Renal pelvis (tissue), 12 donors: ENCODE data around the gene BDH2. TPM values are rescaled to one million over a fixed set of nuclear protein-coding genes. Genes with fewer than 3 reads are reported as not detected.

Experiments used
- DNase-seq: peaks from one replicate; pipeline ENCODE4 v3.0.0-alpha.2; 2013
- long read RNA-seq, 16 experiments: transcript quantifications; one replicate each; lab custom pipeline, GENCODE V29; 2026
- polyA plus RNA-seq, 3 donors: library from polyadenylated mRNA; unstranded; fragments of 120-200 nt; gene quantifications; one replicate each; pipeline ENCODE4 v1.2.1, GENCODE V29; 2013; ENCODE audit not compliant: insufficient read length in 3 of 3

BDH2 gene
- polyA plus RNA-seq = 100 to 1,000 TPM; 178 to 208 (median 185) TPM
- long read RNA-seq, donor 1, transcript BDH2-204 (9 exons, 2,046 nt) = minor isoform, 13 of 126 reads
- long read RNA-seq, donor 1, transcript BDH2-201 (10 exons, 1,126 nt) = major isoform, 67 of 126 reads
- long read RNA-seq, donor 1, partial matches to known transcripts = 39 of 126 reads
- long read RNA-seq, donor 1, other reads (novel, unspliced or antisense) = 0 of 126 reads
- long read RNA-seq, donor 2, transcript BDH2-204 (9 exons, 2,046 nt) = minor isoform, 24 of 141 reads
- long read RNA-seq, donor 2, transcript BDH2-201 (10 exons, 1,126 nt) = major isoform, 98 of 141 reads
- long read RNA-seq, donor 2, partial matches to known transcripts = 16 of 141 reads
- long read RNA-seq, donor 2, other reads (novel, unspliced or antisense) = 0 of 141 reads
- long read RNA-seq, donor 3, transcript BDH2-203 (10 exons, 1,742 nt) = minor isoform, 5 of 90 reads
- long read RNA-seq, donor 3, transcript BDH2-201 (10 exons, 1,126 nt) = major isoform, 54 of 90 reads
- long read RNA-seq, donor 3, transcript BDH2-204 (9 exons, 2,046 nt) = minor isoform, 7 of 90 reads
- long read RNA-seq, donor 3, partial matches to known transcripts = 20 of 90 reads
- long read RNA-seq, donor 3, other reads (novel, unspliced or antisense) = 0 of 90 reads
- long read RNA-seq, donor 4, transcript BDH2-201 (10 exons, 1,126 nt) = major isoform, 84 of 119 reads
- long read RNA-seq, donor 4, transcript BDH2-204 (9 exons, 2,046 nt) = minor isoform, 11 of 119 reads
- long read RNA-seq, donor 4, partial matches to known transcripts = 21 of 119 reads
- long read RNA-seq, donor 4, other reads (novel, unspliced or antisense) = 0 of 119 reads
- long read RNA-seq, donor 5, transcript BDH2-204 (9 exons, 2,046 nt) = minor isoform, 7 of 62 reads
- long read RNA-seq, donor 5, transcript BDH2-201 (10 exons, 1,126 nt) = major isoform, 38 of 62 reads
- long read RNA-seq, donor 5, partial matches to known transcripts = 14 of 62 reads
- long read RNA-seq, donor 5, other reads (novel, unspliced or antisense) = 0 of 62 reads
- long read RNA-seq, donor 6, transcript BDH2-201 (10 exons, 1,126 nt) = major isoform, 55 of 73 reads
- long read RNA-seq, donor 6, partial matches to known transcripts = 13 of 73 reads
- long read RNA-seq, donor 6, other reads (novel, unspliced or antisense) = 0 of 73 reads
- long read RNA-seq, donor 7, transcript BDH2-204 (9 exons, 2,046 nt) = minor isoform, 8 of 111 reads
- long read RNA-seq, donor 7, transcript BDH2-201 (10 exons, 1,126 nt) = major isoform, 53 of 111 reads
- long read RNA-seq, donor 7, partial matches to known transcripts = 47 of 111 reads
- long read RNA-seq, donor 7, other reads (novel, unspliced or antisense) = 0 of 111 reads
- long read RNA-seq, donor 8, transcript BDH2-203 (10 exons, 1,742 nt) = minor isoform, 6 of 19 reads
- long read RNA-seq, donor 8, transcript BDH2-201 (10 exons, 1,126 nt) = major isoform, 13 of 19 reads
- long read RNA-seq, donor 8, partial matches to known transcripts = 0 of 19 reads
- long read RNA-seq, donor 8, other reads (novel, unspliced or antisense) = 0 of 19 reads
- long read RNA-seq, donor 9, transcript BDH2-203 (10 exons, 1,742 nt) = minor isoform, 10 of 183 reads
- long read RNA-seq, donor 9, transcript BDH2-201 (10 exons, 1,126 nt) = major isoform, 112 of 183 reads
- long read RNA-seq, donor 9, transcript BDH2-204 (9 exons, 2,046 nt) = minor isoform, 10 of 183 reads
- long read RNA-seq, donor 9, partial matches to known transcripts = 49 of 183 reads
- long read RNA-seq, donor 9, other reads (novel, unspliced or antisense) = 0 of 183 reads
- long read RNA-seq, donor 10, transcript BDH2-201 (10 exons, 1,126 nt) = major isoform, 50 of 88 reads
- long read RNA-seq, donor 10, transcript BDH2-204 (9 exons, 2,046 nt) = minor isoform, 5 of 88 reads
- long read RNA-seq, donor 10, partial matches to known transcripts = 32 of 88 reads
- long read RNA-seq, donor 10, other reads (novel, unspliced or antisense) = 0 of 88 reads
- long read RNA-seq, donor 11, transcript BDH2-204 (9 exons, 2,046 nt) = minor isoform, 13 of 93 reads
- long read RNA-seq, donor 11, transcript BDH2-201 (10 exons, 1,126 nt) = major isoform, 46 of 93 reads
- long read RNA-seq, donor 11, partial matches to known transcripts = 30 of 93 reads
- long read RNA-seq, donor 11, other reads (novel, unspliced or antisense) = 0 of 93 reads
- long read RNA-seq, donor 12, transcript BDH2-204 (9 exons, 2,046 nt) = minor isoform, 12 of 137 reads
- long read RNA-seq, donor 12, transcript BDH2-201 (10 exons, 1,126 nt) = major isoform, 85 of 137 reads
- long read RNA-seq, donor 12, transcript BDH2-203 (10 exons, 1,742 nt) = minor isoform, 5 of 137 reads
- long read RNA-seq, donor 12, partial matches to known transcripts = 35 of 137 reads
- long read RNA-seq, donor 12, other reads (novel, unspliced or antisense) = 0 of 137 reads
- long read RNA-seq, donor 13, transcript BDH2-201 (10 exons, 1,126 nt) = major isoform, 24 of 55 reads
- long read RNA-seq, donor 13, partial matches to known transcripts = 23 of 55 reads
- long read RNA-seq, donor 13, other reads (novel, unspliced or antisense) = 0 of 55 reads
- long read RNA-seq, donor 14, transcript BDH2-201 (10 exons, 1,126 nt) = major isoform, 62 of 169 reads
- long read RNA-seq, donor 14, transcript BDH2-204 (9 exons, 2,046 nt) = minor isoform, 10 of 169 reads
- long read RNA-seq, donor 14, partial matches to known transcripts = 87 of 169 reads
- long read RNA-seq, donor 14, other reads (novel, unspliced or antisense) = 5 of 169 reads
- long read RNA-seq, donor 15, transcript BDH2-204 (9 exons, 2,046 nt) = minor isoform, 11 of 105 reads
- long read RNA-seq, donor 15, transcript BDH2-203 (10 exons, 1,742 nt) = minor isoform, 6 of 105 reads
- long read RNA-seq, donor 15, transcript BDH2-201 (10 exons, 1,126 nt) = major isoform, 61 of 105 reads
- long read RNA-seq, donor 15, partial matches to known transcripts = 27 of 105 reads
- long read RNA-seq, donor 15, other reads (novel, unspliced or antisense) = 0 of 105 reads
- long read RNA-seq, donor 16, transcript BDH2-204 (9 exons, 2,046 nt) = minor isoform, 17 of 142 reads
- long read RNA-seq, donor 16, transcript BDH2-201 (10 exons, 1,126 nt) = major isoform, 70 of 142 reads
- long read RNA-seq, donor 16, transcript BDH2-203 (10 exons, 1,742 nt) = minor isoform, 5 of 142 reads
- long read RNA-seq, donor 16, partial matches to known transcripts = 47 of 142 reads
- long read RNA-seq, donor 16, other reads (novel, unspliced or antisense) = 0 of 142 reads

GRCh38 chr4:103099691-103100392 lies at the start of gene BDH2:
Gene BDH2 (minus strand): TSS chr4:103099834. CDS start chr4:103096254, 3,580 bp downstream.
- DNase-seq = peak; percentile 93

- no peak for DNase-seq
These were observed 45.3 kb upstream of the BDH2 start for GRCh38 chr4:103144926-103145325.

- no peak for DNase-seq
These were observed 37.8 kb upstream of the BDH2 start for GRCh38 chr4:103137446-103137827.

DNA sequence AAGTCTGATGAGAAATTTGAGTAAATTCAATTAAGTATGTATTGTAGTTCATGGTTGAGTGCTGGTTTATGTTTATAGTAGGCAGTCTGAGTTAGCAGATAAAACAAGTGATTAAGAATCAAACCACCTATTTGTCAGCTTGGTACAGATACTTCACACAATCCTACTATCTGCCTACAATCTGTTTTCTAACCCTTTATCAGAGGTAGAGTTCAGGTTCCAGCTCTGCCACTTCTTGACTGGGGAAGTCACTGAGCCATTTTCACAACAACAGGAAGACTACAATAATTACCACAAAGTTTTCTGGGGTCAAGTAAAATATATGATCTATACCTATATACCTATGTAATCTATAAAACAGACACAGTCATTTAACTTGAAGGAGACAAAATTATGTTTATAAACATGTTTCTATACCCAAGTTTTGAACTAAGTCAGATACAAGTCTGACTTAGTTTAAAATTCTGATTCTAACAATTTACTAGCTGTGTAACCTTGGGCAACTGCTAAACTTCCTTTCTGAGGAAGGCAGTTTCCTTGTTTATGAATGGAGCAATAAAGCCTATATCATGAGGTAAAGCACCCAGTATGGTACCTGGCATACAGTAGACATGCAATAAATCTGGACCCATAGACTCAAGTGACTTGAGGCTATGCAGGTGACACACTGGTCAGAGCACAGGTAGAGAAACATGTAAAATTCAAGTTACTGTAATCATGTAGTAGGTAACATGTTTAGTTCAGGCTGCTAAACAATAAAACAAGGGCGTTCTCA lies 37.2 kb upstream of the BDH2 start:
- no peak for DNase-seq

- no peak for DNase-seq
These were observed 29.5 kb upstream of the BDH2 start for GRCh38 chr4:103129174-103129573.

DNA sequence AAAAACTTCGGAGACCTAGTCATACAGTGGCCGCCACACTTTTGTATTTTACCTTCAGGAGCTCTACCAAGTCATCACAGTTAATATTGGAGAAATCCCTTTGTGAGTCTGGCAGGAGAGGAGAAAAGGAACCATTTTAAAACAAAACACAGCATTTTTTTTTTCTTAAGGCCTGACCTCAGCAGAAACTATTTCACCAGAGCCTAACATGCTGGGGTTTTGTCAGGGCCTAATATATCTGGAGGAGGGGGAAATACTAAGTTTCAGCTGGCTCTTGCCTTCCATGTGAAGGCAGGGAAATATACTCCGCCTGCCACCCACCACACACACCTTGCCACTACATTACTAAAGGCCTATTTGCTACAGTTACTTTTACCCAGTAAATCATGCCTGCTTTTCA lies 26.5 kb upstream of the BDH2 start:
- no peak for DNase-seq

- DNase-seq = no peak
These were observed 23.5 kb upstream of the BDH2 start for GRCh38 chr4:103123114-103123513.

- DNase-seq = no peak
These were observed 18.5 kb upstream of the BDH2 start for GRCh38 chr4:103118166-103118565.

GRCh38 chr4:103111598-103111997 lies 12.0 kb upstream of the BDH2 start:
- no peak for DNase-seq

DNA sequence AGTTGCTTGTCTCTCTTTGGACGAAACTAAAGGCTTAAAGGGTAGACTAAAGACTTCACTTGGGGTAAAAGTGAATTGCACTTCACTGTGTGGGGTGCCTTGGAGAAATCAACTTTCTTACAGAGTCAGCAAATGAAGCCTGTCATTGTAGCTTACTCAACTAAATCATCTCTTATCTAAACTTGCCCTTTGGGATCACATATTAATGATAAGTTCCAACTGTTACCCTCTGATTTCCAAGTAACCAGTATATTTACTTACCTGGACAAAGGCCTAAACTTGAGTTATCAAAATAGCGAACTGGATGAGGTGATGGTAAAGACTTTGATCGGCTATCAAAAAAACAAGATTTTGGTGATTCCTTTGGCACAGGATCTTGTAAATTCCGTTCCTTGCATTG lies 8.9 kb upstream of the BDH2 start:
- no peak for DNase-seq

DNA sequence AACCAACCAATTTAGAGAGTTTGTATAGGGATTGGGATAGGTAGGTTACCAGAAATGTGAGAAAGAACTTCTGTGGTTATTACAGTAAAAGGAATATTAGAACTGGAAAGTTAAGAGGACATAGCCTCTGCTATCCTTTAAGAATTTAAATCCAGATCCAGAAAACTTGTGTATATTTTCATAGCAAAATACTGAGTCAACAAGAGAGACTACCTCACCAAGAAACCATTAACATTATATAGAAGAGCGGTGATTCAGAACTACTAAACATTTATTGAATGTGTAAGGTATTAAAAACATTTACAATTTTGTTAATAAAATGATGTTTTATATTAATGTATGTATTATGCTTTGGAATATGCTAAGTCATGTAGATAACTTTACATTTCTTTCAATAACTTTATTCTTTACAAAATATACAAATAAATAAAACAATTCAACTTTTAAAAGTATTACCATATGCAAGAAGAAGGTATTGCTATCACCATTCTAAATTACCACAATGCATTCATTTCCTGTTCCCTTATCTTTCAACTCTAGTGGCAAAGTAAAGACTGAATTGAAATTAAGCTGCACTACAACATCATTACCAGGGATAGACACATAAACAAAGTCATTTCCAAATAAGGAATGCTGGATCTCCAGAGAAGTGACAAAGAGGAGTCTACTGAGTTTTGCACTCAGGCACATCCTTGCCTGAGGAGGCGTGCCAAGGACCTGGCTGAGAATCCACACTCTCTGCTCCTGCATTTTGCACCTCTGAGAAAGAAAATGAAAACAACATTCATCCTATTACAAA lies 6.1 kb upstream of the BDH2 start:
- DNase-seq = no peak

- DNase-seq = no peak
These were observed 5.3 kb upstream of the BDH2 start for GRCh38 chr4:103104886-103105285.

DNA sequence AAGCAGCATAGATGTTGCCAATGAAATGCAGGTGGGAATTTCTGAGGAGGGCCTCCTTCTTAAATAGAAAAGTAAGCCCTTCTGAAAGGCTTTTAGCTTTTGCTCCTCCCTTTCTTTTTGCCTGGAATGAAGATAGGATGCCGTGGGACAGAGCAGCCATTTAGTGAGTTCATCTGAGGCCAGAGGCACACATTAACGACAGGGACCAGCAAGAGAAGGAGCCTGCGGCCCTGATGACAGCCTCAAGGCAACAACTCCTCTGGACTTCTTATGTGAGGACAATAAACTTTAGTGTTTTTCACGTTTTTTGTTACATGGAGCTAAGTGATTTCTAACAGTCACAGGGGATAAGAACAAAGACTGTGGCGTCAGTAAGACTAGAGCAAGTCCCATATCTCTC lies 1.1 kb upstream of the BDH2 start:
- no peak for DNase-seq

DNA sequence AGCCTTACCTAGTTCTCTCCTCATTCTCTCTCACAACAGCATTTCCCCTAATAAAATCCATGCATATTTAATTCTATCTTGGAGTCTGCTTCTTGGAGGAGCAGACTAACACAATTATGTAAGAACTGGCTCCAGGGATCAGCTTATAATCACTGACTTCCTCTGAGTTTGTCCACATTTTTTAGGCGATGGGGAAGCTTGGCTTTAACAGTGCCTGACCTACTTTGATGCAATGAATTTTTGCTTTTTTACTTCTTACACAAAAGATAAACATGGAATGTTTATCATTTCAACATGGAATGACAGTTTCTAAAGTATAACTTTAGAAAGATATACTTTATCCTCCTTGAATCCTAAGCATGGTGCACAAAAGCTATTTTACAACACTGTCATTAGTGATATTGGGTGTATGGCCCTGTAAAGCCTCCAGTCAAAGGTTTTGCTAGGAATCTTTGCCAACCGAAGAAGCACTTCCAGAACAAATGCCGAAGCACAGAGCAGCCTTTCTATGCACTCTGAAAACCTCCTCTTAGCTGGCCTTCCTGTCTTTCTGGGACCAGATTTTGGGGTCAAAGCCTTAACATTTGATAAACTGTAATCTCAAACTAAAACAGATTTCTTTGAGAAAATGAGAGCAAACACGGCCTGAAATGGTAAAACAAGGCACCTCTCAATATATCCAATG lies 736 bp downstream of the BDH2 start:
- peak; percentile 16 for DNase-seq

DNA sequence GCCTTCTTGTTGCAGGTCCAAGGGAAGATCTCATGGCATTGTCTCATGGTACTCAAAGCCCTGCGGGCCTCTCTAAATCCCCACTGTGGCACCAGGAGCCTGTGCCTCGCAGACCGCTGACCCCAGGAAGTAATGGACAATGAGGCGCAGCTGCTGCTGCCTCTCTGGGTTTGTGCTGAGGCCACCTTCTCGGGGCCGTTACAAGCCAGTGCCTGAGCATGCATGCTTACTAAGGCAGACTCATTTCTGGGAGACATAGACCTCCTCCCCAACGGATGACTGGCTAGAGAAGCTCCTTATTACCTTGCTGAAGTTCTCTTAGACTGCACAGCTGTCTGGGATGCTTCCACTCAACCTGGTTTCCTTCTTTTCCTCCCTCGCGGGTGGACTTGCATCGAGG lies 1.3 kb downstream of the BDH2 start:
- DNase-seq = peak; percentile 4
